ENCODE results near the gene ATOSB.
"Not testable (repeated sequence)": the region's sequence is repeated elsewhere in the genome, so short reads cannot be mapped to it uniquely, and the experiment has no call there.

ATOSB gene, protein sequence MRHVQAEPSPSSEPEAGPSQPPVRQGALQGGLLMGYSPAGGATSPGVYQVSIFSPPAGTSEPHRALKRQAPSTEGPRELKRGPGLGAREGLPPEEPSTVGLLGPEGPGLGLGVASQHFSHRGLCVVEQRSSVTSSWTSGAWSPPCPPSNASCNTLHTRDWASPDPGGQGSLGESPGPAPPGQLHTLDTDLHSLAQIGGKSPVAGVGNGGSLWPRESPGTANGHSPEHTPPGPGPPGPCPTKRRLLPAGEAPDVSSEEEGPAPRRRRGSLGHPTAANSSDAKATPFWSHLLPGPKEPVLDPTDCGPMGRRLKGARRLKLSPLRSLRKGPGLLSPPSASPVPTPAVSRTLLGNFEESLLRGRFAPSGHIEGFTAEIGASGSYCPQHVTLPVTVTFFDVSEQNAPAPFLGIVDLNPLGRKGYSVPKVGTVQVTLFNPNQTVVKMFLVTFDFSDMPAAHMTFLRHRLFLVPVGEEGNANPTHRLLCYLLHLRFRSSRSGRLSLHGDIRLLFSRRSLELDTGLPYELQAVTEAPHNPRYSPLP

DNA sequence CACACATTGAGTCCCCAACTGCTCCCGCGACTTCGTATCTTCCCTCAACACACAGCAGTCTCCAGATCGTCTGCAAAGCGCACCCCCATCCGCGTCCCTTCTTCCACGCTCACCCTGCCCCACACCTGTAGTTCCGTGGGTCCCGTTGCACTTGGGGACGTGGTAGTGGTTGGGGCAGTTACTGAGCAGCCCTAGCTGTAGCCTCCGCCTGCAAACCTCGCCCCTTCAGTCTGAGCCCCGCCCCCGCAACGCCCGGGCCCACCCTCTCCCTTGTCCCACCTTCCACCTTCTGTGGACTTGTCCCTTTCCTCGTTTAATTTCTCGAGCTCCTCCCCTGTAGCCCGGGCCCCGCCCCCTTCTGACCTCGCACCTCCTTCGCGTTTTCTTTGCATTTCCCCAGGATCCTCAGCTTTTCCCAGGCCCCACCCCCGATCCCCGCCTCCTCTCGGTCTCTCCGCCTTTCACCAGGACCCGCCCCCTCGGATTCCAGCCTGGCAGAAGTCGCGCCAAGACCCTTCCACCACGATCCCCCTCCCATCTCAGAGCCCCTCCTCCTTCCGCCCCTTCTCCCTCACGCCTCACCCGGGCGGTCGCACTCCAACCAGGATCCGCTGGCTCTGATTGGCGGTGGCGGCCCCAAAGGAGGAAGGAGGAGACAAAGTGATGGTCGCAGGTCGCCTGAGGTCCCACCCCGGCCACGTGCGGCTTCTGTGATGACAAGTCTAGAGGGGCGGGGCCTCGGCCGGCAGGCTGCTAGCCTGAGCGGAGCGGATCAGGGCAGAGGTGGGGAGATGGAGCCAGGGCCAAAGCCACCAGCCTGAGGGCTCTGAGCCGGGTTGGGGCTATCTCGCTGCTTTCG is at the start of gene ATOSB:
ATOSB (minus strand) TSS at position 183 of the 859 bp plus-strand sequence. CDS start 7,588 bp downstream, outside the sequence.
- DNase-seq = peak; percentile 92

DNA sequence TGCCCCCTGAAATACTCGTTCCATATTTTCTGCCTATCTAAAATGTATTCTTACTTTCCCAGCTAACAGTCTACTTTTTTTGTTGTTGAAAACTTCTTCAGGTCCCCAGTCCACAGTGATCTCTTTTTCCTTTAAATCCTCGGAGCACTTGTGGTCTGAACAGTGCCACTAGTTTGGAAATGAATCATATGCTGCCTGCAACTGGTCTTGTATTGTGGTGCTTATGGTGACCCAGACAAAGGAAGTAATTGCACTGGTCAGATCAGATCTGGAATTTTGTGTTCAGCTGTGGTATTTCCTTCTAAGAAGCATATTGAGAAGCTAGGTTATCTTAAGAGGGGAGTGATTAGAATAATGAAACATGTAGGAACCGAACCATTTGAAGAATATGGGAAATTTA is 49.0 kb upstream of the ATOSB start:
- DNase-seq = no peak

DNA sequence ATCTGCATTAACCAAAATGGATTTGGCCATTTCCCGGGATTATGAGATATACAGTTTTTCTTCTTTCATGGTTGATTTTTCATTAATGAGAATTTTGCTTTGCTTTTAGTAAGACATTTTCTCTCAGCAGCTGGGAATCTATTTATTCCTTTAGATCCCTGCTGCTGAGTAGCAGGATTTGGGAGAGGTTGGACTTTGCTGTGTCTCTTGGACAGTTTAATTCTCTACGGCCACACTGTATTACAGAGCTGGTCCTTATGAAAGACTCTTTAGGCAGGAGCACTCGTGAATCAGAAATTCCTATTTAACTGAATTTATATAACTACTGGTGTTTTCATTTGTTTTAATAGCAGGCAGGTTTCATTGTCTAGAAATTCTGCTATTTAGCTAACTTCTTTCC is 47.8 kb upstream of the ATOSB start:
- DNase-seq = no peak

DNA sequence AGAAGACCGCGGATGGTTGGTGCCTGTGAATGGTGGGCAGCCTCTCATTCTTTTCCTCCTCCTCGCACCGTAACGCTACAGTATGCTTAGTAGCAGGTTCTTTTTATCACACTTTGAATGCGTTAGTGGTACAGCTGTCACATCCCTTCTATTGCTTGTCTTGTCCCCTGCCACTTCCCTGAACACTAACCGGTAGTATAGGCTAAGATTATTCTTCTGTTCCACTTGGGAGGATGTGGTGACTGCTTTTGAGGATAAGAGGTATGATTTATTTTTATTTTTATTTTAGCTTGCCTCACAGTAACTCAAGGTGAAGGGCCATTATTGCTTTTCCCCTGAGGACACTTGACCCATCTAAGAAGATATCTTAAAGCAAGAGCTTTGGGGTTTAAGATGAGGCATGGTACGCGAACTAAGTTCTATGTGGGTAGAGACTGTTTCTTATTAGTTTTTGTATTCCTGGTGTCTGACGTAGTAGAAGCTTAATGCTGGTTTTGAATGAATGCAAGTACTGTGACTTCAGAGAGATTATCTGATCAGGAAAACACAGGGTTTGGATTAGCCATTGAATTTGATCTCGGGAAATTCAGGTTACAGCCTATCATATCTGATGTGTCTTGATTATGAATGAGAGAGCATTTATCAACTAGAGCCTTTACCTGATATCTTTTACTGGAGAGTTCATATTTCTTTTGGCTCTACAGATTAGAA is 47.1 kb upstream of the ATOSB start:
- no peak for DNase-seq

DNA sequence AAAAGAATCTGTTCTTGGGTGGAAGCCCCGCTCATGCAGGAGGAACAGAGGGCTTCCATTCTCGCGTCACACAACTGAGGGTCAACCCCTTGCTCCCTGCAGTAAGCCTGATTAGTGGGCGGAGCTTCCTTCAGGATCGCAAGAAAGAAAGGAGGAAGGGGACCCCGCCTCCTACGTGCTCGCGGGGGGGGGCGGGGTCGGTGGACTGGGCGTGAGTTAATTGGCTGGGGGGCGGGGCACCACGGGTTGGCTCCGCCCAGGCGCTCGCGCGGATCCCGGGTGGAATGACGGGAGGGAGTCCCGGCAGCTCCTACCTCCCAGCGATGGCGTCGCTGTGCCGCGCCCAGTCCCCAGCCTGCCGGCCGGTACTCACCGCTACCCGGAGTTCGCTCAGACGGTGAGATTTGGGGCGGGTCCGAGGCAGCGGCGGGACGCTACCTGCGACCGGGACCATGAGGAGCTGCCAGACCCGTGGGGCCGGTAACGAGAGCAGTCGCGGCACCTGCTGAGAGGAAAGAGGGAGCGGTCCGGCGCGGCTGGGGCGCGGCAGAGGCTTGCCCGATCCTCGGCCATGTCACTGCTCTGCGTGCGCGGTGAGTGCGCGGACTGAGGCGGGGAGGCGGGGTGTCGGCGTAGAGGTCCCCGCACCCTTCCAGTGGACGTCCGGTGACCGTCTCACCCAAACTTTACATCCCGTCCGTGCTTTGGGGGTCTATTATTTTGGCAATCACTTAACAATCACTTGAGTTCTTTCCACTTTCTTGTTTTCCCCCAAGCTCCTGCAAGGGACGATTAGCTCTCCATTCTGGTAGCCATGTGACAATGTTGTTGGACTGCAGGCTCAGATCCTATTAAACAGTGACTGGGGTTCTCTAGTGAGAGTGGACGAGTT is 46.3 kb upstream of the ATOSB start, which contains the start of gene UNC13B:
UNC13B (plus strand) TSS at position 297 of the 892 bp plus-strand sequence; CDS start at position 572, 275 bp downstream.
- peak; percentile 74 for DNase-seq

DNA sequence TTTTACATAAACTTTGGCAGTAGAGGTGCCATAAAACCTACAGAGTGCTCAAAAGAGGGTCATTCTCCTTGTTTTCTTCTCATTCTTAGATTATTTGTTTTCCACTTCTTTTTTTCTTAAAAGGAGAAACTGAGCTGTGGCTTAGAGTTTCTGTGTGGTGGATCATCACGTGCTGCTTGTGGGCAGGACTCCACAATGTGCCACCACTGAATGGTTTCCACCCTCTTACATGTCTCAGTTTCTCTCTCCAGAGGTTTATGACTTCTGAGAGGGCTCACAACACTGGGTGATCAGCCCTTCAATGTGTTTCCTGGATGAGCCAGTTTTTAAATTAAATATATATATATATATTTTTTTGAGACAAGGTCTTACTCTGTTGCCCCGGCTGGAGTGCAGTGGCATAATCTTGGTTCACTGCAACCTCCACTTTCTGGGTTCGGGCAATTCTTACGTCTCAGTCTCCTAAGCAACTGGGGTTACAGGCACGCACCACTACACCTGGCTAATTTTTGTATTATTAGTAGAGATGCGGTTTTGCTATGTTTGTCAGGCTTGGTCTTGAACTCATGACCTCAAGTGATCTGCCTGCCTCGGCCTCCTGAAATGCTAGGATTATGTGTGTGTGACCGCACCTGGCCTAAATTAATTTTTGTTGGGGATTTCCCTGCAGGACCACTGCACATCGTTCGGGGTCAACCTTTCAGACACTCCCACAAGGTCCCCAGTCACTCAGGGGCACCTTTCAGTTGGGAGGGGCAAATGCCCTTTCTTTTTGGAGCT is 43.0 kb upstream of the ATOSB start:
- DNase-seq = no peak

GRCh38 chr9:35157836-35158235 is 42.2 kb upstream of the ATOSB start:
- not testable (repeated sequence) for DNase-seq

- DNase-seq = no peak
Observed at GRCh38 chr9:35156781-35157180, 41.1 kb upstream of the ATOSB start.

- no peak for DNase-seq
Observed at GRCh38 chr9:35152926-35153325, 37.3 kb upstream of the ATOSB start.

- DNase-seq = not testable (repeated sequence)
Observed at GRCh38 chr9:35147941-35148563, 32.4 kb upstream of the ATOSB start.

GRCh38 chr9:35142037-35142436 is 26.4 kb upstream of the ATOSB start:
- DNase-seq = no peak

GRCh38 chr9:35140093-35140492 is 24.4 kb upstream of the ATOSB start:
- no peak for DNase-seq

DNA sequence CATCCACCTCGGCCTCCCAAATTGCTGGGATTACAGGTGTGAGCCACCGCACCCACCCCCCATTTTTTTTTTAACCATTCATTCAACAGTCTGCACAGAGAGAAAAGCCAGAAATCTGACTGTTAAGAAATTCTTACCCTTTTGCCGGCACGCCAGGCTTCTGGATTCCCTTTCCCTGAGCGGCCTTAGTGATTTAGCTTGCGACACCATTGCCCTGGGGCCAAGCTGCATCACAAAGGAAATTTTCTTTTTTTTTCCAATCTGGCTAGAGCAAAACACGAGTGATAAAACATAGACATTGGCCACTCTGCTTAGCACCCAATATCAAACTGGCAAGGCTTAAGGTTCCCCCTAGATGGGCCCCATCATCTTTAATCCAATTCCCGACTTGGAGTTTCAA is 21.2 kb upstream of the ATOSB start:
- no peak for DNase-seq

- no peak for DNase-seq
Observed at GRCh38 chr9:35135988-35136387, 20.3 kb upstream of the ATOSB start.

GRCh38 chr9:35134920-35135319 is 19.3 kb upstream of the ATOSB start:
- DNase-seq = no peak

- DNase-seq = peak; percentile 86
Observed at GRCh38 chr9:35116898-35117551, 1.4 kb upstream of the ATOSB start.

GRCh38 chr9:35116539-35116897 is 856 bp upstream of the ATOSB start:
- no peak for DNase-seq

DNA sequence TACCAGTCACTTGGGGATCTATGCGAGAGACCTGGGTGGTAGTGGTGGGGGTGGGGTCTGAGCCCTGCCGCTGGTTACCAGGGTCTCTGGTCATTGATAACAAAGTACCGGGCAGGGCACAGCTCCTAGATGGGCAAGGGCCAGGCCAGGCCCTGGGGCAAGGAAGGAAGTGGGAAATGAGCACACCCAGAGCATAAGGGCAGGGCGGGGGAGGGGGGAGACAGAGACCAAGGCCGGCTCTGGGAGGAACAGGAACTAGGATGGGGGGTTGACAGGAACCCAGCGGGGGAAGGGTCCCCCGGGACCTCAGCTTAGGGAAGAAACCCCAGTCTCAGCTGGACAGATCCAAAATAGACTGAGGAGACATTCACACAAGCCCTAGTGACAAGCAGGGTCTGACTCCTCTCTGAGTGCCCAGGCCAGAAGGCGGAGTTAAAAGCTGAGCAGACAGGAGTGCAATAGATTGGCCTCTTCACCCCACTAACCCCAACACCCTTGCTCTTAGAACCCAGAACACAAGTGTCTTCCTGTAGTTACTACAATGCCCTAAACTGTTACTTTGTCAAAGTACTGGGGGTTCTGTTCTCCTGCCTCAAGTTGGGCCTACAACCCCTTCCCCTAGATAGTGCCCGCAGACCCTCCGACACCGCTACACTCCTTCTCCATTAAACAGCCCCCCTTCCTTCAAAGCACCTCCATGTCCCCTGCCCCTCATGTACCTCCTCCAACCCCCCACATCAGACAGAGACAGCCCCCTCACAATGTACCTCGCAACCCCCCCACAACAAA is 628 bp downstream of the ATOSB start:
- DNase-seq = peak; percentile 19
